BE2C (cell line): ENCODE results near the gene RIMKLA.

ENCODE experiments used
- DNase-seq: peaks from one replicate; pipeline ENCODE4 v3.0.0-alpha.2; 2020
- H3K27me3 ChIP-seq: fragments of 250-450 bp; sonication (Bioruptor Pico); 2 replicates; pipeline ENCODE4 v1.5.1; 2020; ENCODE audit warnings: mild to moderate bottlenecking
- H3K36me3 ChIP-seq: fragments of 250-450 bp; sonication (Bioruptor Pico); 2 replicates; pipeline ENCODE4 v1.5.1; 2020; ENCODE audit warnings: mild to moderate bottlenecking
- H3K4me1 ChIP-seq: fragments of 250-450 bp; sonication (Bioruptor Pico); 2 replicates; pipeline ENCODE4 v1.5.1; 2020
- H3K4me3 ChIP-seq: 2 replicates; pipeline ENCODE4 v1.5.1; 2011; ENCODE audit warnings: low read depth, low read length
- H3K9me3 ChIP-seq: fragments of 250-450 bp; sonication (Bioruptor Pico); 2 replicates; pipeline ENCODE4 v1.5.1; 2020
- CTCF ChIP-seq: IDR thresholded peaks from 2 replicates; pipeline ENCODE4 v1.5.1; 2012; ENCODE audit warnings: mild to moderate bottlenecking, low read depth, low read length

Gene RIMKLA

GRCh38 chr1:42381280-42381673, 685 bp downstream of the RIMKLA start:
- no peaks in the 10 kb centered on the region for H3K4me1 ChIP-seq
- H3K9me3 ChIP-seq = no peaks in the 10 kb centered on the region
- H3K4me3 ChIP-seq = peak overlapping the region; percentile 60
- DNase-seq = no peak
- no peaks in the 10 kb centered on the region for H3K27me3 ChIP-seq
- H3K36me3 ChIP-seq = no peaks in the 10 kb centered on the region
- no peak for TF ChIP-seq CTCF

DNA sequence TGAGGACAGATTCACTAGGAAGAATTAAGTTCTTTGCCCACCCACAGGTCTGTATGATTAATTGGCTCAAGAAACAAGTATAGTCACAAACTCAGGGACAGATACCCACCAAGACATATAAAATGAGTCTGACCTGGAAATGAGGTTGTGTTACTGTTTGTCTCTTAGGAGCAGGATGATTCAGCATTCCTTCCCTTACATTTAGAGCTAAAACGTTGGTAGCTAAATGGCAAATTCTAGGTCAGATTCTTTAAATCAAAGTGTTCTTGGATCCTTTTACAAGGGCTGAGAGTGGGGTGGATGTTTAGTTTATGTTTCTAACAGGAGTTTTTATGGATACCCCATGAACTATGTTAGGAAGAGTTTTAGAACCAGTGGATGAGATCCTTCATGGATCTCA, 4.7 kb downstream of the RIMKLA start:
- Histone ChIP-seq H3K36me3 (no peaks in the 10 kb centered on the region), H3K4me1 (no peaks in the 10 kb centered on the region), H3K4me3 (no peak overlapping the region), H3K9me3 (no peaks in the 10 kb centered on the region), H3K27me3 (no peaks in the 10 kb centered on the region)
- DNase-seq = no peak
- no peak for TF ChIP-seq CTCF

DNA sequence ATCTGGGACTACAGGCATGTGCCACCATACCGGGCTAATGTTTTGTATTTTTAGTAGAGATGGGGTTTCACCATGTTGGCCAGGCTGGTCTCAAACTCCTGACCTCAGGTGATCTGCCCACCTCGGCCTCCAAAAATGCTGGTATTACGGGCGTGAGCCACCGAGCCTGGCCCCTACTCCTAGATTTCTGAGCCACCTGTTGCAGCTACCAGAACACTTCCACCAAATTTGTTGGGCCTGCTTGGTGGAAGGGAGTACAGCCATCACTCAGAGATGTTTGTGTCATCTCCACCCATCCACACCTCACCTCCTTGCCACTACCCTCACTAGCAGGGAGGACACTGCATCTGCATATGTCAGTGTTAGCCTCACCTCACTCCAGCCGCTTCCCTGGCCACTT, 5.5 kb downstream of the RIMKLA start:
- H3K9me3 ChIP-seq = no peaks in the 10 kb centered on the region
- no peak for DNase-seq
- H3K27me3 ChIP-seq = no peaks in the 10 kb centered on the region
- H3K36me3 ChIP-seq = no peaks in the 10 kb centered on the region
- H3K4me1 ChIP-seq = no peaks in the 10 kb centered on the region
- no peak for TF ChIP-seq CTCF
- H3K4me3 ChIP-seq = no peak overlapping the region

DNA sequence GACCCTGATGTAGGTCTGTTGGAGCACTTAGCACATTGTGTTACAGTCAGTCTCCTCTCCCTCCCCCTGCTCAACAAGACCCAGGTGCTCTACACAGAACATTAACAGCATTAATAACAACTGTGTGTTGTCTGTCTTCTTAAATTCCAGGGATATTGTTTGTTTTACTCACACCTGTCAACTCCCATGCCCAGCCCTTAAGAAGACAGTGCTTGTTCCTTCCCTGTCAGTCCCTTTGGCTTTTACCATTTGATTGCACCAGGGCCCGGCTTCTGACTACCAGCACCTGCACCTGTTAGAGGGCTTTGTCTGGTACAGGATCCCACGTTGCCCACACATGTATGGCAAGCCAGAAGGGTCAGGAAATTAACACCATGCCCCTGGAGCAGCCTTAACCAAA, 11.7 kb downstream of the RIMKLA start:
- Histone ChIP-seq H3K36me3 (no peaks in the 10 kb centered on the region), H3K9me3 (no peaks in the 10 kb centered on the region), H3K4me1 (no peaks in the 10 kb centered on the region), H3K4me3 (no peak overlapping the region), H3K27me3 (no peaks in the 10 kb centered on the region)
- no peak for DNase-seq
- no peak for TF ChIP-seq CTCF

DNA sequence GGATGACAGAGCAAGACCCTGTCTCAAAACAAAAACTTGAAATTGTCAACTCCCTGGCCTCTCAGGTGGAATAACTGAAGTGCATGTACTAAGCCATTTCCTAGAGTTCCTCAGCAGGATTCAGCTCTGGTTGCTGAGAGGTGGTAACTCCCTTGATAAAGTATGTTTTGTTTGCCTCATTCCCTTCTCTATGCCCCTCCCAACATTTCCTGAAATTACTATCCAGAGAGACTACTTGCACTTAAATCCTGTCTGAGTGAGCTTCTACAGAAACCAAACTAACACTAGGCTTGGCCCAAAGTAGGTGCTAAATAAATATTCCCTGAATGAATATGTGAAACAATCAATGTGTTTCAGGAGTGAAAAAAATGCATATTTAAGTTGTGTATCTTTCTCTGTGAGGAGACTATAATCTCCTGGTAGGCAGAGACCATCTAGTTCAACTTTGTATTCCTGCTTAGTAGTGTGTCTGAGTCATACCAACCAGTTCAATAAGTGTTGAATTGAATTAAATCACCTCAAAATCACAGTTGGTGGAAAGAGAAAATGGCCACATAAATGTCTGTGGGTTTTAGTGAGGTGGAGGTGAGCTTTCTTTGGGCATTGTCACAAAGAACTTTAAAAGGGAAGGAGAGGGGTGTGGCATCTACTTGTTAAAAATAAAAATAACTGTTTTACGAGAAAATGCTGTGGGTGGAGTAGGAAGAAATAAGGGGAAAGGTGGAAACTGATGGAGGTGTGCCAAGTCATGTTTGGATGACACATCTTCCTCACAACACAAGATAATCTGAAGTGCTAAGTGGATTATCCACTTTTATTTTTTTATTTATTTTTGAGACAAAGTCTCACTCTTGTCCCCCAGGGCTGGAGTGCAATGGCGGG, 12.6 kb downstream of the RIMKLA start:
- no peak for TF ChIP-seq CTCF
- H3K36me3 ChIP-seq = no peaks in the 10 kb centered on the region
- no peaks in the 10 kb centered on the region for H3K27me3 ChIP-seq
- H3K4me3 ChIP-seq = no peak overlapping the region
- no peaks in the 10 kb centered on the region for H3K9me3 ChIP-seq
- DNase-seq = no peak
- no peaks in the 10 kb centered on the region for H3K4me1 ChIP-seq

- Histone ChIP-seq H3K36me3 (no peaks in the 10 kb centered on the region), H3K27me3 (no peaks in the 10 kb centered on the region), H3K4me1 (no peaks in the 10 kb centered on the region), H3K4me3 (no peak overlapping the region), H3K9me3 (no peaks in the 10 kb centered on the region)
- DNase-seq = no peak
- TF ChIP-seq CTCF = no peak
Measured at GRCh38 chr1:42399315-42400100, 18.9 kb downstream of the RIMKLA start.
